GM12878 (cell line): Measurements from ENCODE around the gene ZNF813.

Source experiments
- CEBPB ChIP-seq, 2 experiments: fragments of 150-350 bp in 1 of 2; IDR thresholded peaks; 2 replicates each; pipeline ENCODE4 v1.6.1; 2012 to 2014; ENCODE audit warnings: low read depth in 2 of 2, low read length in 2 of 2, borderline replicate concordance in 1 of 2, inconsistent platforms in 1 of 2
- CHD1 ChIP-seq: IDR thresholded peaks from 2 replicates; pipeline ENCODE4 v1.6.1; 2012; ENCODE audit warnings: low read depth, low read length, improper control_type of control experiment
- CHD2 ChIP-seq: IDR thresholded peaks from 2 replicates; pipeline ENCODE4 v1.6.1; 2011; ENCODE audit warnings: low read depth, low read length, improper control_type of control experiment, borderline replicate concordance
- EZH2 ChIP-seq: IDR thresholded peaks from 2 replicates; pipeline ENCODE4 v1.6.1; 2012; ENCODE audit warnings: low read depth, mild to moderate bottlenecking, control low read depth, inconsistent platforms, low read length, borderline replicate concordance; ENCODE audit not compliant: control insufficient read depth
- LARP7 ChIP-seq: fragments of 450-650 bp; IDR thresholded peaks from 2 replicates; pipeline ENCODE4 v1.6.1; 2017; ENCODE audit warnings: mild to moderate bottlenecking
- NBN ChIP-seq: fragments of 450-650 bp; IDR thresholded peaks from 2 replicates; pipeline ENCODE4 v1.6.1; 2016
- POLR2AphosphoS5 ChIP-seq: IDR thresholded peaks from 2 replicates; pipeline ENCODE4 v1.6.1; 2011; ENCODE audit warnings: mild to moderate bottlenecking, low read length, inconsistent platforms
- TCF12 ChIP-seq: IDR thresholded peaks from 2 replicates; pipeline ENCODE4 v1.6.1; 2011; ENCODE audit warnings: low read depth, mild to moderate bottlenecking, low read length

GRCh38 chr19:53518121-53518520 is 50.6 kb downstream of the ZNF813 start:
- no peak for TF ChIP-seq EZH2
- no peak for TF ChIP-seq CHD2
- no peak for TF ChIP-seq LARP7
- no peak for TF ChIP-seq CEBPB (IDR thresholded peaks at IDR 0.05; ENCODE audit: borderline replicate concordance in 1 of 2, low read depth in 2 of 2, low read length in 2 of 2)
- TF ChIP-seq TCF12, result no peak
- no peak for TF ChIP-seq POLR2AphosphoS5
- no peak for TF ChIP-seq CHD1
- no peak for TF ChIP-seq NBN
